ENCODE results near the gene SYT15.

The SYT15 gene

GRCh38 chr10:46545861-46546590 lies 32.9 kb upstream of the SYT15 start:
- DNase-seq, result no peak

- no peak for DNase-seq
These were observed 32.1 kb upstream of the SYT15 start for GRCh38 chr10:46546591-46547540.

- DNase-seq, result peak in 1 of 2 donors; percentile 15
These were observed 31.1 kb upstream of the SYT15 start for GRCh38 chr10:46547541-46548497.

GRCh38 chr10:46548498-46549090 lies 30.3 kb upstream of the SYT15 start:
- peak in 1 of 2 donors; percentile 17 for DNase-seq

GRCh38 chr10:46549171-46550075 lies 29.5 kb upstream of the SYT15 start:
- DNase-seq, result peak in 1 of 2 donors; percentile 16

- DNase-seq, result peak in 1 of 2 donors; percentile 18
These were observed 28.7 kb upstream of the SYT15 start for GRCh38 chr10:46550076-46550790.

GRCh38 chr10:46550795-46551700 lies 27.9 kb upstream of the SYT15 start:
- DNase-seq, result peak in 1 of 2 donors; percentile 17

GRCh38 chr10:46551701-46552525 lies 27.0 kb upstream of the SYT15 start:
- DNase-seq, result peak in 1 of 2 donors; percentile 17

- peak in 1 of 2 donors; percentile 17 for DNase-seq
These were observed 26.2 kb upstream of the SYT15 start for GRCh38 chr10:46552526-46553237.

- peak in 1 of 2 donors; percentile 17 for DNase-seq
These were observed 25.5 kb upstream of the SYT15 start for GRCh38 chr10:46553238-46554049.

GRCh38 chr10:46554166-46554781 lies 24.7 kb upstream of the SYT15 start:
- DNase-seq, result no peak

- DNase-seq, result peak in 1 of 2 donors; percentile 14
These were observed 23.6 kb upstream of the SYT15 start for GRCh38 chr10:46555366-46555712.

GRCh38 chr10:46555713-46556514 lies 23.0 kb upstream of the SYT15 start:
- DNase-seq, result peak in 1 of 2 donors; percentile 18

GRCh38 chr10:46556515-46557318 lies 22.2 kb upstream of the SYT15 start, which contains the start of gene GPRIN2:
Gene GPRIN2 (minus strand): TSS chr10:46556658. CDS start chr10:46550736, 5,922 bp downstream.
- peak in 1 of 2 donors; percentile 17 for DNase-seq

All from stimulated activated CD4-positive, alpha-beta T cell treated with anti-CD3 and anti-CD28 coated beads, Interleukin-2, amount 100 ng/mL, for 24 hours (primary cell).